ENCODE measurements around the gene HES5.

DNA sequence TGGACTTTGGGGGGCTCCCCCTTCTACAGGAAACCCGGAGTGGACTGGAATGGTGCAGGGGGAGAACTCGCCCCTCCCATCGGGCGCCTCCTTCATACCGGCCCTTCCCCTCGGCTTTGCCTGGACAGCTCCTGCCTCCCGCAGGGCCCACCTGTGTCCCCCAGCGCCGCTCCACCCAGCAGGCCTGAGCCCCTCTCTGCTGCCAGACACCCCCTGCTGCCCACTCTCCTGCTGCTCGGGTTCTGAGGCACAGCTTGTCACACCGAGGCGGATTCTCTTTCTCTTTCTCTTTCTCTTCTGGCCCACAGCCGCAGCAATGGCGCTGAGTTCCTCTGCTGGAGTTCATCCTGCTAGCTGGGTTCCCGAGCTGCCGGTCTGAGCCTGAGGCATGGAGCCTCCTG lies 26.2 kb upstream of the HES5 start, which contains the start of gene TNFRSF14:
- TF ChIP-seq, protein P1, sequence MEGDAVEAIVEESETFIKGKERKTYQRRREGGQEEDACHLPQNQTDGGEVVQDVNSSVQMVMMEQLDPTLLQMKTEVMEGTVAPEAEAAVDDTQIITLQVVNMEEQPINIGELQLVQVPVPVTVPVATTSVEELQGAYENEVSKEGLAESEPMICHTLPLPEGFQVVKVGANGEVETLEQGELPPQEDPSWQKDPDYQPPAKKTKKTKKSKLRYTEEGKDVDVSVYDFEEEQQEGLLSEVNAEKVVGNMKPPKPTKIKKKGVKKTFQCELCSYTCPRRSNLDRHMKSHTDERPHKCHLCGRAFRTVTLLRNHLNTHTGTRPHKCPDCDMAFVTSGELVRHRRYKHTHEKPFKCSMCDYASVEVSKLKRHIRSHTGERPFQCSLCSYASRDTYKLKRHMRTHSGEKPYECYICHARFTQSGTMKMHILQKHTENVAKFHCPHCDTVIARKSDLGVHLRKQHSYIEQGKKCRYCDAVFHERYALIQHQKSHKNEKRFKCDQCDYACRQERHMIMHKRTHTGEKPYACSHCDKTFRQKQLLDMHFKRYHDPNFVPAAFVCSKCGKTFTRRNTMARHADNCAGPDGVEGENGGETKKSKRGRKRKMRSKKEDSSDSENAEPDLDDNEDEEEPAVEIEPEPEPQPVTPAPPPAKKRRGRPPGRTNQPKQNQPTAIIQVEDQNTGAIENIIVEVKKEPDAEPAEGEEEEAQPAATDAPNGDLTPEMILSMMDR (IDR thresholded peaks at IDR 0.05), result no peak
- TF ChIP-seq POLR2A (IDR thresholded peaks at IDR 0.05), result no peak
